GM23248 (cell line): ENCODE measurements around the gene MINDY4.

Experiments used
- EZH2 ChIP-seq: fragments of 200-600 bp; sonication (generic); IDR thresholded peaks from 2 replicates; pipeline ENCODE4 v1.6.1; 2018; ENCODE audit warnings: antibody characterized with exemption, mild to moderate bottlenecking; ENCODE audit not compliant: insufficient read depth, poor library complexity, severe bottlenecking
- EZH2phosphoT487 ChIP-seq: fragments of 200-600 bp; sonication (generic); IDR thresholded peaks from 2 replicates; pipeline ENCODE4 v1.6.1; 2018; ENCODE audit warnings: antibody characterized with exemption, moderate library complexity, mild to moderate bottlenecking, low read depth; ENCODE audit not compliant: insufficient read depth

GRCh38 chr7:30909431-30909830, 138.2 kb downstream of the MINDY4 start:
- TF ChIP-seq EZH2 (no peak), EZH2phosphoT487 (no peak)
